ENCODE data around the gene NT5M.
A peak's percentile ranks its signal among the peaks of the same experiment; 100 is the strongest.
"Not testable (repeated sequence)": the region's sequence is repeated elsewhere in the genome, so short reads cannot be mapped to it uniquely, and the experiment has no call there.

NT5M gene

DNA sequence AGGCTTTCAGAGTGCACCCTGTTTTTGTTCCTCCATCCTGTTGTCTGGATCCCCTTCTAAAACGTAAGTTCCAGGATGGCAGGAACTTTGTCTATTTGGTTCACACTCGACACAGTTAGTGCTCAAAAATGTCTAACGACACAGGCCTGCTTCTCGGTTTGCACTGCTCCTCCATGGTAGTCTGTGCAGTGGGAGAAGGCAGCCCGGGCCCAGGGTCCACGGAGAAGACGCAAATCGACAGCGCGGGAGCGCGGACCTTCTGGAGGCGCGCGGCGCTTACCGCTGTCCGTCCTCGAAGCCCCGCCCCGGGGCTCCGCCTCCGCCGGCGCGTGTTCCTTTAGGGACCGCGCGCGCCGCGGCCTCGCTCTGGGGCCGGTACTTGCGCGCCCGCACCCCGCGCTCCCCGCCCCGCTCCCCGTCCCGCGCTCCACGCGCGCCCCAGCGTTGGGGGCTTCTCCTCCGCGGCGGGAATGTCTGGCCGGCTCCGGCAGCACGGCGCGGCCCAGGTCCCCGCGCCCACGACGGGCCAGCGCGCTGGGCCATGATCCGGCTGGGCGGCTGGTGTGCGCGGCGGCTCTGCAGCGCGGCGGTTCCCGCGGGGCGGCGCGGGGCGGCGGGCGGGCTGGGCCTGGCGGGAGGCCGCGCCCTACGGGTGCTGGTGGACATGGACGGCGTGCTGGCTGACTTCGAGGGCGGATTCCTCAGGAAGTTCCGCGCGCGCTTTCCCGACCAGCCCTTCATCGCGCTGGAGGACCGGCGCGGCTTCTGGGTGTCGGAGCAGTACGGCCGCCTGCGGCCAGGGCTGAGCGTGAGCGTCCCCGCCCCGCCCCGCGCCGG, at the start of gene NT5M:
TSS of gene NT5M (plus strand) at position 364 of the 837 bp plus-strand sequence. CDS start at position 542, 178 bp downstream.
- no peak for FAIRE-seq

DNA sequence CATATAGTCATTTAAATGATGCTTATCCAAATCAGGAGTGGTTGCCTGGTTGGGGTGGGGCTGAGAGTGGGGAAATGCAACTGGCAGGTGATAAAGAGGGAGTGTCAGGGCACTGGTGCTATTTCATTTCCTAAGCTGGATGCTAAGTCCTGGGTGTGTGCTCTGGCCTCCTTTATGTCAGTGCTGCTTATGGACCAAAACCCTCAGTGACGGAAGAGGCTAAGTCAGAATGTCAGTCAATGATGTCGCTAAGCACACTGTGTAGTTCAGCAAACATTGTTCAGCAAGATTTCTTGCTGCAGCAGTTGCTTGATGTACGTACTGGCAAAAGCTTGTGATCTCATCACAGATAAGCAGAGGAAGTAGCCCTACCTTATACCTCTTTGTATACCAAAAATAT, 49.8 kb upstream of the NT5M start:
- FAIRE-seq = no peak

DNA sequence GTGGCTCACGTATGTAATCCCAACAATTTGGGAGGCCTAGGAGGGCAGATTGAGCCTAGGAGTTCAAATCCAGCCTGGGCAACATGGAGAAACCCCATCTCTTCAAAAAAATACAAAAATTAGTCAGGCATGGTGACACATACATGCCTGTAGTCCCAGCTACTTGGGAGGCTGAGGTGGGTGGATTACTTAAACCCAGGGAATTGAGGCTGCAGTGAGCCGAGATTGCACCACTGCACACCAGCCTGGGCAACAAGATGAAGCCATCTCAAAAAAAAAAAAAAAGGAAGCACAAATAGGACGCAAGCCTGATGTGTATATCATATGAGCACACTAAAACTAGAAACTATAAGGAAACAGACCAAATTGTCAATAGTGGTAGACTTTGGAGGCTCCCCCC, 49.1 kb upstream of the NT5M start:
- no peak for FAIRE-seq

DNA sequence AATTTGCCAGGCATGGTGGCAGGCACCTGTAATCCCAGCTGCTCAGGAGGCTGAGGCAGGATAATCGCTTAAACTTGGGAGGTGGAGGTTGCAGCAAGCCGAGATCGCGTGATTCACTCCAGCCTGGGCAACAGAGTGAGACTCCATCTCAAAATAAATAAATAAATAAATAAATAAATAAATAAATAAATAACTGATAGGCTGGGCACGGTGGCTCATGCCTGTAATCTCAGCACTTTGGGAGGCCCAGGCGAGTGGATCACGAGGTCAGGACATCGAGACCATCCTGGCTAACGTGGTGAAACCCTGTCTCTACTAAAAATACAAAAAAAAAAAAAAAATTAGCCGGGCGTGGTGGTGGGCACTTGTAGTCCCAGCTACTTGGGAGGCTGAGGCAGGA, 47.5 kb upstream of the NT5M start:
- FAIRE-seq = not testable (repeated sequence)

DNA sequence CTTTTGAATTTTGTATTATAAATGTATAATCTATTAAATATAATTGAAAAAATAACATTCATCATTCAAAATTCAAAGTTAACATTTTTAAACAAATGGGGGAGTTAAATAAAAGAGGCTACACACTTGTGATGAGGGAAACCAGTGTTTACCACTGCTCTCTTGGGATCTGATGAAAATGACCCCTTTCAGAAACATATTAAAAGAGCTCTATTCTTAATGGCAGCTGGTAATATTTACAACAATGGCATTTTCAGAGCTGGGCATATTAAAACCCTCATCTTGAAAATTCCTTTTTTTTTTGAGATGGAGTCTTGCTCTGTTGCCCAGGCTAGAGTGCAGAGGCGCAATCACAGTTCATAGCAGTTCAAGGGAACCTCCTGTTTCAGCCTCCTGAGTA, 46.9 kb upstream of the NT5M start:
- no peak for FAIRE-seq

DNA sequence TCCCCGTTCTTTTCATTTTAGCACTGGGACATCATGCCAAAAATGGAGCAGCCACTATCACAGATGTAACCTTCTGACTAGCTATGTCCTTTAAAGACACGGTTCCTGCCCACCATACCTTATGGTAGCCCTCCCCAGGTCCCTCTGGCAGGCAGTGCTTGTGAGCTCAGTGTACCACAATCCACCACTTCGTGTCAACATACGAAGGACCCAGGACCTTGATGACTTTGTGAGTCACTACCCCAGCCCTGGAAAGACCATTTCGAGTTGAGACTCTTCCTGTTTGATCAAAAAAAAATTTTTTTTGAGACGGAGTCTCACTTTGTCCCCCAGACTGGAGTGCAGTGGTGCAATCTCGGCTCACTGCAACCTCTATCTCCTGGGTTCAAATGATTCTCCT, 45.2 kb upstream of the NT5M start:
- no peak for FAIRE-seq

DNA sequence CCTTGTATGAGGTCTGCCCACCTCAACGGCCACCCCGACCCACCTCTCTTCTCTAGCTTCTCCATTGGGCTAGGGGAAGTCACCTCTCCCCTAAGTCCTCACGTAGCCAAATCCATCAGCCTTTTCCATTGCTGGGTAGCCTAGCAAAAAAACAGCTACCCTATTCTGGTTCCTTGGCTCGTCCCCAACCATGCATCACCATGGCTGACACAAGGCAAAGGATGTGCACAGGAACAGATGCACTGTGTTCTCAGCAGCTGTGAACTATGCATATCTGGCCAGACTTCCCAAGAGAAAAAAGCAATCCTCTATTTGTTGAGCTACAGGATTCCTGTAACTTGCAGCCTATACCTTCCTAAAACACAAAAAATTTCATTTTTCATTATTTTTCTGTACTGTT, 44.2 kb upstream of the NT5M start:
- FAIRE-seq = no peak

DNA sequence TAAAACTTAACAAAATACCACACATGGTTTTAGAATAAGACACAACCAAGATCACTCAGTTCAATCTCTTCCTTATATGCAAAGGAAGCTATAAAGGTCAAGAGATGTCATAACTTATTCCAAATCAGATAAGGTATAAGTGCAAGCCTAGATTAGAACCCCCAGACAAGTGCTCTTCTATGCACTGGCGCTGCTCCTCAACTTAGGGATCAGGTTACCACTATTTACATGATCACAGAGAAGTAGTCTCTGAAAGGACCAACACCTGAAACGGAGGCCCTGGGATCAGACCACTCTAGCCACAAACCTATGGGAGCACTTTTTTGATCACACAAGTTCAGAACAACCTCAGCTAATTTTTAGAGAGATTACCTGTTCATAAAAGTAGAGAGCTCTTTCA, 38.7 kb upstream of the NT5M start:
- no peak for FAIRE-seq

DNA sequence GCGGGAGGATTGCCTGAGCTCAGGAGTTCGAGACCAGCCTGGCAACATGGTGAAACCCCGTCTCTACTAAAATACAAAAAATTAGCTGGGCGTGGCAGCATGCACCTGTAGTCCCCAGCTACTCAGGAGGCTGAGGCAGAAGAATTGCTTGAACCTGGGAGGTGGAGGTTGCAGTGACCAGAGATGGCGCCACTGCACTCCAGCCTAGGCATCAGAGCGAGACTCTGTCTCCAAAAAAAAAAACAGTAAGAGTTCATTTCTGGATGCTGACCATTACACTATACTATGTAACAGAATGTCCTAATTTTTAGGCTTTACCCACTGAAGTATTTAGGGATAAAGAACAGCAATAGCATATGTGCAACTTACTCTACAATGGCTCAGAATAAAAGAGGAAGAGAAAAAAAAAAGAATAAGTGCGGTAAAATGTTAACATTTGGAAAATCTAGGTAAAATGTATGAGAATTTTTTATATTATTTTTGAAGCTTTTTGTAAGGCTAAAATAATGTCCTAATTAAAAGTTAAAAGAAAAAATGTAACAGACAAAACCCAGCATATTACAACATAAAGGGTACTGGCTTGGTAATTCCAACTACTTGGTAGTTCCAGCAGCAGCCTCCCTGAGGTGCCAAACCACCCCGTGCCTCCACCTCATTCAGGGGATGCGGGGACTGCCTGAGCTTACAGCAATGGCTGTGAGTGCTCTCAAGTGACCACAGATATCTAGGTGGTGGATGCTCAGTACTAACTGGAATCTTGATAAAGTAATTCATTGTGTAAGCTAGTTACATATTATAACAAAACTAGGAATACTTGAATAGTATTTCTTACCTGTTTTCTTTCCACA, 33.0 kb upstream of the NT5M start:
- FAIRE-seq = no peak

DNA sequence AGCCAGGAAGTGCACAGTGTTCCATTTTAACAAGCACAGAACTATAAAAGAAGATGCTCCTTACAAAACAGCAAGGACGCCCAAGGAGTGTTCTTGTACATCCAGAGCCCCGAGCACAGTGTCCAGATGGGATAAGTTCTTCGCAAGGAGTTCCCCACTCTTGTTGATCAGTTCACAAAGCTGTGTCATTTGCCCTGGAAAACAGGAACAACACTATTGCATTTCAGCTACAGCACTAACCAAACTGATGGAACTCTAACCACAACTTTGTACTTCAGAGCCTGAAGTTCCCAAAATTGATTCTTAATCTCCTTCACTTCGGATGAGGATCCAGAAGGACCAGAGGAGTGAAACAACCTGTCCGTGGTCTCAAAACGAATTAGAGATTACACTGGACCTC, 27.2 kb upstream of the NT5M start:
- no peak for FAIRE-seq

DNA sequence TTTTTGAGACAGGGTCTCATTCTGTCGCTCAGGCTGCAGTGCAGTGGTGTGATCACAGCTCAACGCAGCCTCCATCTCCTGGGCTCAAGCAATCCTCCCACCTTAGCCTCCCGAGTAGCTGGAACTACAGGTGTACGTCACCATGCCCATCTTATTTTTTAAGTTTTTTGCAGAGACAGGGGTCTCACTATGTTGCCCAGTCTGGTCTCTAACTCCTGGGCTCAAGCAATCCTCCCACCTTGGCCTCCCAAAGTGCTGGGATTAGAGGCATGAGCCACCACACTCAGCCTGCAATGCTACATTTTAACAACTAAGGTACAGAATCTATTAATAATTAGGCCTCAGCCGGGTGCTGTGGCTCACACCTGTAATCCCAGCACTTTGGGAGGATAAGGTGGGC, 25.7 kb upstream of the NT5M start:
- FAIRE-seq = not testable (repeated sequence)

DNA sequence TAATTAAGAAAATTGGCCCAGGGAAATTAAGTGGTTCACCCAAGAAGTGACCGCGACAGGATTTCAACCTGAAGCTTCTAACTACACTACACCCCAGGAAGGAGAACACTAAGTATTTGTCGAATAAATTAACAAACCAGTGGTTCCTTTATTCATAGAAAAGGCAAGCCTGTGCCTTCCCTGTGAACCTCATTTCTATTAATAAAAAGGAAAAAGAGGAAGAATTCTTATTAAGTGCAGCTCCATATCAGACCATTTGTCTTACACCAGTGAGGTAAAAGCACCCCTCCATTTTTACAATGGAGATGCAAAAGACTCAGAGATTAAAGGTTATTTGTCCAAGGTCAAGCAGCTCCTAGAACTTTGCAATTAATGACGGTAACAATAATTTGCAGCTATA, 23.9 kb upstream of the NT5M start:
- no peak for FAIRE-seq

DNA sequence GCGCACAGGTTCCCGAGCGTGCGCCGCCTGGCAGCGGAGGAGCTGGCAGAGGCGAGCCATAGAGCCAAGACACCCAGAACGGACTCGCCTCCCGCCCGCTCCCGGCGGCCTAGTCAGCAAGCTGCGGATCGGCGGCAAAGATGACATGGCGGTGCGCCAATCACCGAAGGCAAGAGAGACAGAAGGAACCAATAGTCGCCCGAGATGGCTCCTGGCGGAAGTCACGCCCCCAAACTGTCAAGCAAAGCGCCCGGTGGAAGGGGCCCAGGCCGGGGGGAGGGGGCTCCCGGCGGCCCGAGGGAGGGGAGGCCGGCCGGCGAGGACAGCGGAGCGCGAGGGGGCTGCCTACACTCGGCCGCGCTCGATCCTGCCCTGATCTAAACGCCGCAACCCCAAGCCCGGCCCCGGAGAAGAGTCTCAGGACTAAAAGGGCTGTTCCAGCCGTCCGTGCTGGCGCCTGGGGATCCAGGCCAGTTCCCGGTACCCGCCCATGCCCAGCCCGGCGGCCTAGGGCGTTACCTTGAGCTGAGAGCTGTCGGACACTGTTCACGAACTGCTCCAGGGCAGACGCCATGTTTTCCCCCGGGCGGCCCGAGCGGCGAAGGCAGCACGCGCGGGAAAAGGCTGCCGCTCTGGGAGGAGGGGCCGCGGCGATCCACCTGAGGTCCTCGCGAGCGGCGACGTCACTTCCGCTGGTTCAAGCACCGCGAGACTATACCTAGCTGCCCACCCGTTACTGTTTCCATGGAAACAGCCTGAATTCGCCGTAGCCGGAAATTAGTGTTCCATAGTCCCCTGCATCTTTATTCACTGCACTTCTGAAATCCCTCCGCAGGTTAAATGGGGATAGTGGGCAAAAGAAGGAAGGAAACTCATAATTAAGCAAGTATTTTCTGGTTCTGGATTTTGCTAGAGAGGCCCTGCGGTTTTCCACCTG, 22.3 kb upstream of the NT5M start, which contains the start of gene COPS3:
TSS of gene COPS3 (minus strand) at position 634 of the 937 bp plus-strand sequence. CDS start at position 574, 60 bp downstream.
- peak; percentile 95 for FAIRE-seq

DNA sequence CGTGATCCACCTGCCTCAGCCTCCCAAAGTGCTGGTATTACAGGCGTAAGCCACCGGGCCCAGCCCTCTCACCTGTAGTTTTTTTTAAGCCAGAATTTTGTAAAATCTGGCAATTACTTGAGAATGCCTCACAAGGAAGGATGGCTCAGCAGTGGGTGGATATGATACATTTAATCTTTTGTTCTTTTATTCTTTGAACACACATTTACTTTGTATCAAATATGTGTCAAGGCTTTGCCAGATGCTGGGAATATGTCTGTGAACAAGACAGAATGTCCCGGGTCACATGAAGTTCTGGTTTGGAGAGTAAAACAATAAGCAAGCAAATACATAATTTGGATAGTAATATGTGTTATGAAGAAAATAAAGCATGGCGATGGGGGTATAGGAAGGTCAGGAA, 17.2 kb upstream of the NT5M start:
- no peak for FAIRE-seq

DNA sequence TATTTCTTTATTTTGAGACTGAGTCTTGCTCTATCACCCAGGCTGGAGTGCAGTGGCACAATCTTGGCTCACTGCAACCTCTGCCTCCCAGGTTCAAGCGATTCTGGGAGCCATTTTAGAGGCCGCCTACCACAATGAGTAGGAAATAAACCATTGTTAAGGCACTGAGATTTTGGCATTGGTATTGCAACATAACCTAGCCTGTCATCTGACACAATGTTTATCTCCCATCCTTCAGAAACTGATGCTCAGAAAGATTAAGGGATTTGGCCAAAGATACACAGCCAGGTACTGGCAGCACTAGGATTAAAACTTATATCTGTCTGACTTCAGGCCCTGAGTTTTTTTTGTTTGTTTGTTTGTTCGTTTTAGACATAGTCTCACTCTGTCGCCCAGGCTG, 14.1 kb upstream of the NT5M start:
- FAIRE-seq = no peak

DNA sequence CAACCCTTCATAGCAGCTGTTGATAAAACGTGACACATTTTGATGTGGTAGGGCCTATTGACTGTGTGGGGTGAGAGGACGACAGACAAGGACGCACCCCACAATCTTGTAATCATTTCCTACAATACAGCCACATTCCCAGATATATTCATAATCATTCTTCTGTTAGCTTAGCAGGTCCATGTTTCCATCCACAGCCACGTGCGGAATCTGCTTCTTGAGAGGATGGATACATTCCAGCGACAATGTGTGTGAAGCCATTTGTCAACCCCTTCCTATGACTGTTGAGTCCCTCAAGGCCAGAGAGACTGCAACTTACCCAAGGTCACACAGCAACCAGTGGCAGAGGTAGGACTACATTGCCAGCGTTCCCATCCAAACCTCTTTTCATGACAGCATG, 13.5 kb upstream of the NT5M start:
- FAIRE-seq = no peak

DNA sequence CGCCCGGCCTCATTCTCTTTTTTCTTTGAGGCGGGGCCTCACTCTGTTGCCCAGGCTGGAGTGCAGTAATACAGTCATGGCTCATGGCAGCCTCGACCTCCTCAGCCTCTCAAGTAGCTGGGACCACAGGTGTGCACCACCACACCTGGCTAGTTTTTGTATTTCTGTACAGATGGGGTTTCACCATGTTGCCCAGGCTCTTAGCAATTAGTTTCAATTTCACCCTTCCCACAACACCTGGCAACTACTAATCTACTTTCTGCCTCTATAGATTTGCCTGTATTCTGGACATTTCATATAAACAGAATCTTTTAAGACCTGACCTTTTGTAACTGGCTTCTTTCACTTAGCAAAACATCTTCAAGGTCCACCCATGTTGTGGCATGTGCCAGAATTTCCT, 8.0 kb upstream of the NT5M start:
- no peak for FAIRE-seq

DNA sequence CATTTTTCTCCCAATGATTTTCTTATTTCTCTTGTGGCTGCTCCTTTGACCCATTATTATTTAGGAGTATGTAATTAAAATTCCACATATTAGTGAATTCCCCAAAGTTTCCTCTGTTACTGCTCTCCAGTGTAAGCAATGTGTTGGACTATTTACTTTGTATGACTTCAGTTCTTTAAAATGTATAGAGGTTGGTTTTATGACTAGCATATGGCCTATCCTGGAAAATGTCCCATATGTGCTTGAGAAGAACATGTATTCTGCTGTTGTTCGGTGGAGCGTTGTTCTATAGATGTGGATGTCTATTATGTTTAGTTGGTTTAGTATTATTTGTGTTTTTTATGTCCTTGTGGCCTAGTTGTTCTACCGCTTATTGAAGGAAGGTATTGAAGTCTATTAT, 6.0 kb upstream of the NT5M start:
- no peak for FAIRE-seq

DNA sequence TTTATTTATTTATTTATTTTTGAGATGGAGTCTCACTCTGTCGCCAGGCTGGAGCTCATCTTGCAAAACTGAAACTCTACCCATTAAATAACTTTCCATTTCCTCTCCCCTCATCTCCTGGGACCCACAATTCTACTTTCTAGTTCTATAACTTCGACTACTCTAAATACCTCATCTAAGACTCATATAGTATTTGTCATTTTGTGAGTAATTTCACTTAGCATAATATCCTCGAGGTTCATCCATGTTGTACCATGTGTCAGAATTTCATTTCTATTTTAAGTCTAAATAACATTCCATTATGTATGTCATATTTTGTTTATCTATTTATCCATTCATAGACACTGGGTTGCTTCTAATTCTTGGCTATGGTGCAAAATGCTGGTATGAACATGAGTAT, 5.1 kb upstream of the NT5M start:
- no peak for FAIRE-seq

DNA sequence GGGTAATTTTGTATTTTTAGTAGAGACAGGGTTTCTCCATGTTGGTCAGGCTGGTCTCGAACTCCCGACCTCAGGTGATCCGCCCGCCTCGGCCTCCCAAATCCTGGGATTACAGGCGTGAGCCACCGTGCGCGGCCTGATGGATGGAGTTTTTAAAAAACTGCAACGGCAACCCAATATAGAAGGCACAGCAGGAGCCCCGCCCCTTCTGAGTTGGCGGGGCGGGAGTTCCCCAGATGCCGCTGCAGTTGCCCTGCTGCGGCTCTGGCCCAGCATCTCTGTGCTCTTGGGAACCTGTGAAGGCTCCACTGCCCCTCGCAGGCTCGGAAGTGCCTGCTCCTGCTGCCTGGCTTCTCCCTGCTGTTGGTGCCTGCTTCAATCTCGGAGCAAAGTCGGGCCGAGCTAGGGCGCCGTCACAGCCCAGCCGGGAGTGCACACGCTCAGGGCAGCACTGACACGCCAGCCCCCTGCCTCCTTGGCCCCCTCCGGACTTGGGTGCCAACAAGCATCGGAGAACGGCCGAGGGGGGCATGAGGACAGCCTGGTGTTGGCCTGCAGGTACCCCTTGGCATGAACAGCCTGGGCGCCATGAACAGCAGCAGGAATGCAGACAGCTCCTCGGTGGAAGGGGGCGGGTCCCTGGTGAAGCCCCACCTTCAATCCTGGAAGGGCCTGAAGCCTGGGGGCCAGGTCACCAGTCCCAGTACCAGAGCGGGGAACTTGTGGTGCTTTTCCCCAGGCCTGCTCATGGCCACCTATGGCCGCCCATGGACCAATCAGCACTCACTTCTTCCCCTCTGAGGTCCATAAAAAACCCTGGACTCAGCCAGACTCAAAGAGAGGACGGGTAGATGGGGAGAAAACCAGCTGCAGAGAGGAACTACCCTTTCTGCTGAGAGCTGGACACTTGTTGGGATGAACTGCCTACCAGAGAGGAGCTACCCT, 2.3 kb upstream of the NT5M start:
- no peak for FAIRE-seq

DNA sequence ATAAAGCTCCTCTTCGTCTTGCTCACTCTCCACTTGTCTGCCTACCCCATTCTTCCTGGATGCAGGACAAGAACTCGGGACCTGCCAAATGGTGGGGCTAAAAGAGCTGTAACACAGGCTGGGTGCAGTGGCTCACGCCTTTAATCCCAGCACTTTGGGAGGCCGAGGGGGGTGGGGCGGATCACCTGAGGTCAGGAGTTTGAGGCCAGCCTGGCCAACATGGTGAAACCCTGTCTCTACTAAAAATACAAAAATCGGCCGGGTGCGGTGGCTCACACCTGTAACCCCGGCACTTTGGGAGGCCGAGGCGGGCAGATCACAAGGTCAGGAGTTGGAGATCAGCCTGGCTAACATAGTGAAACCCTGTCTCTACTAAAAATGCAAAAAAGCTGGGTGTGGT, 1.5 kb upstream of the NT5M start:
- FAIRE-seq = not testable (repeated sequence)
